ENCODE results near the gene CD2BP2. TPM values are rescaled to one million over a fixed set of nuclear protein-coding genes. Genes with fewer than 3 reads are reported as not detected.
A peak's percentile ranks its signal among the peaks of the same experiment; 100 is the strongest.
"Not testable (repeated sequence)": the region's sequence is repeated elsewhere in the genome, so short reads cannot be mapped to it uniquely, and the experiment has no call there.

CD2BP2 gene
- total and polyA plus RNA-seq, 2 experiments from 2014 or later = 47.2 to 63.1 TPM

- no peak for TF ChIP-seq CTCF (IDR thresholded peaks at IDR 0.05; ENCODE audit: low read depth, low read length)
- peak in 1 of 2 donors; percentile 41 for DNase-seq (ENCODE audit: low read depth in 1 of 2, low spot score in 1 of 2)
- Histone ChIP-seq H3K4me3 (peak overlapping the region; percentile 78), H3K4me1 (ENCODE audit: low read depth) (no peaks in the 10 kb centered on the region), H3K9me3 (ENCODE audit: low read depth) (no peaks in the 10 kb centered on the region), H3K27ac (peak overlapping the region; percentile 88), H3K36me3 (no peaks in the 10 kb centered on the region), H3K27me3 (no peaks in the 10 kb centered on the region)
These were observed 19.3 kb downstream of the CD2BP2 start for GRCh38 chr16:30335598-30336474.

GRCh38 chr16:30335028-30335597, 20.0 kb downstream of the CD2BP2 start:
- not testable (repeated sequence) for H3K9me3 ChIP-seq (ENCODE audit: low read depth); H3K27me3 ChIP-seq; H3K4me1 ChIP-seq (ENCODE audit: low read depth); H3K36me3 ChIP-seq
- Histone ChIP-seq H3K27ac (peak overlapping the region; percentile 88), H3K4me3 (peak overlapping the region; percentile 78)
- peak; percentile 83 to 88 for DNase-seq (ENCODE audit: low read depth in 1 of 2, low spot score in 1 of 2)

GRCh38 chr16:30334473-30334989, 20.6 kb downstream of the CD2BP2 start:
- H3K36me3 ChIP-seq; H3K27me3 ChIP-seq; H3K9me3 ChIP-seq (ENCODE audit: low read depth); H3K4me1 ChIP-seq (ENCODE audit: low read depth): not testable (repeated sequence)
- Histone ChIP-seq H3K4me3 (peak overlapping the region; percentile 78), H3K27ac (peak overlapping the region; percentile 88)
- DNase-seq (ENCODE audit: low read depth in 1 of 2, low spot score in 1 of 2) = peak; percentile 85 to 86

- not testable (repeated sequence) for H3K27me3 ChIP-seq; H3K36me3 ChIP-seq; H3K27ac ChIP-seq; H3K4me3 ChIP-seq; H3K4me1 ChIP-seq (ENCODE audit: low read depth); DNase-seq (ENCODE audit: low read depth in 1 of 2, low spot score in 1 of 2); H3K9me3 ChIP-seq (ENCODE audit: low read depth)
These were observed 30.9 kb downstream of the CD2BP2 start for GRCh38 chr16:30324220-30324619.

- H3K36me3 ChIP-seq; H3K27ac ChIP-seq; DNase-seq (ENCODE audit: low read depth in 1 of 2, low spot score in 1 of 2); H3K4me1 ChIP-seq (ENCODE audit: low read depth); H3K9me3 ChIP-seq (ENCODE audit: low read depth); H3K4me3 ChIP-seq; H3K27me3 ChIP-seq: not testable (repeated sequence)
These were observed 36.5 kb downstream of the CD2BP2 start for GRCh38 chr16:30318647-30319046.

- H3K36me3 ChIP-seq; H3K9me3 ChIP-seq (ENCODE audit: low read depth); H3K27me3 ChIP-seq; H3K4me1 ChIP-seq (ENCODE audit: low read depth); H3K27ac ChIP-seq; H3K4me3 ChIP-seq; DNase-seq (ENCODE audit: low read depth in 1 of 2, low spot score in 1 of 2): not testable (repeated sequence)
These were observed 44.2 kb downstream of the CD2BP2 start for GRCh38 chr16:30310937-30311336.

GRCh38 chr16:30309255-30309654, 45.9 kb downstream of the CD2BP2 start:
- not testable (repeated sequence) for H3K4me3 ChIP-seq; H3K27me3 ChIP-seq; H3K9me3 ChIP-seq (ENCODE audit: low read depth); H3K36me3 ChIP-seq; H3K4me1 ChIP-seq (ENCODE audit: low read depth); DNase-seq (ENCODE audit: low read depth in 1 of 2, low spot score in 1 of 2); H3K27ac ChIP-seq

Other genes with a start within 250 kb of the CD2BP2 start
- 1.7 and 2.0 TPM in 2 replicates for gene GDPD3, start 241.8 kb downstream of the CD2BP2 start, total RNA-seq
- 0.72 and 0.96 TPM in 2 replicates for gene GDPD3, start 241.8 kb downstream of the CD2BP2 start, polyA plus RNA-seq
- gene MAPK3, start 232.1 kb downstream of the CD2BP2 start, total RNA-seq = 57.2 and 70.2 TPM in 2 replicates
- gene MAPK3, start 232.1 kb downstream of the CD2BP2 start, polyA plus RNA-seq = 29.7 and 35.9 TPM in 2 replicates
- 0.92 and 3.2 TPM in 2 replicates for gene CORO1A, start 171.7 kb downstream of the CD2BP2 start, total RNA-seq
- gene CORO1A, start 171.7 kb downstream of the CD2BP2 start, polyA plus RNA-seq = 2.0 and 3.4 TPM in 2 replicates
- gene BOLA2B, start 161.6 kb downstream of the CD2BP2 start, total RNA-seq = 254 and 290 TPM in 2 replicates
- 89.4 and 146 TPM in 2 replicates for gene BOLA2B, start 161.6 kb downstream of the CD2BP2 start, polyA plus RNA-seq
- 61.6 and 76.1 TPM in 2 replicates for gene SLX1A, start 161.4 kb downstream of the CD2BP2 start, total RNA-seq
- 67.3 and 85.1 TPM in 2 replicates for gene SLX1A, start 161.4 kb downstream of the CD2BP2 start, polyA plus RNA-seq
- 3.7 and 4.2 TPM in 2 replicates for gene SULT1A3, start 156.1 kb downstream of the CD2BP2 start, total RNA-seq
- gene SULT1A3, start 156.1 kb downstream of the CD2BP2 start, polyA plus RNA-seq = 7.7 and 17.1 TPM in 2 replicates
- 0.07 and 3.2 TPM in 2 replicates for gene NPIPB13, start 106.8 kb downstream of the CD2BP2 start, total RNA-seq
- gene NPIPB13, start 106.8 kb downstream of the CD2BP2 start, polyA plus RNA-seq = 4.1 and 5.3 TPM in 2 replicates
- 50.7 and 58.4 TPM in 2 replicates for gene TBC1D10B, start 15.2 kb upstream of the CD2BP2 start, total RNA-seq
- 39.9 and 51.3 TPM in 2 replicates for gene TBC1D10B, start 15.2 kb upstream of the CD2BP2 start, polyA plus RNA-seq
- 1.5 TPM in 1 of 2 replicates, not detected in the other for gene MYL11, start 19.5 kb upstream of the CD2BP2 start, total RNA-seq
- gene MYL11, start 19.5 kb upstream of the CD2BP2 start, polyA plus RNA-seq = 0.69 and 5.5 TPM in 2 replicates
- 0.92 and 0.95 TPM in 2 replicates for gene SEPTIN1, start 27.3 kb upstream of the CD2BP2 start, total RNA-seq
- 8.7 and 11.9 TPM in 2 replicates for gene SEPTIN1, start 27.3 kb upstream of the CD2BP2 start, polyA plus RNA-seq
- gene ZNF48, start 40.1 kb upstream of the CD2BP2 start, total RNA-seq = 29.5 and 32.3 TPM in 2 replicates
- 12.5 and 20.8 TPM in 2 replicates for gene ZNF48, start 40.1 kb upstream of the CD2BP2 start, polyA plus RNA-seq
- gene ZNF771, start 52.3 kb upstream of the CD2BP2 start, total RNA-seq = 29.1 and 31.5 TPM in 2 replicates
- 26.5 and 36.1 TPM in 2 replicates for gene ZNF771, start 52.3 kb upstream of the CD2BP2 start, polyA plus RNA-seq
- 43.0 and 46.3 TPM in 2 replicates for gene DCTPP1, start 74.7 kb upstream of the CD2BP2 start, total RNA-seq
- gene DCTPP1, start 74.7 kb upstream of the CD2BP2 start, polyA plus RNA-seq = 77.0 and 85.2 TPM in 2 replicates
- 14.0 and 19.6 TPM in 2 replicates for gene SEPHS2, start 90.6 kb upstream of the CD2BP2 start, total RNA-seq
- gene SEPHS2, start 90.6 kb upstream of the CD2BP2 start, polyA plus RNA-seq = 51.9 and 55.3 TPM in 2 replicates
- not detected in 2 replicates for gene ITGAL, start 117.4 kb upstream of the CD2BP2 start, total RNA-seq
- 0.46 TPM in 1 of 2 replicates, not detected in the other for gene ITGAL, start 117.4 kb upstream of the CD2BP2 start, polyA plus RNA-seq
- gene ZNF768, start 171.3 kb upstream of the CD2BP2 start, total RNA-seq = 73.1 and 79.1 TPM in 2 replicates
- gene ZNF768, start 171.3 kb upstream of the CD2BP2 start, polyA plus RNA-seq = 19.4 and 31.0 TPM in 2 replicates
- 16.2 and 17.7 TPM in 2 replicates for gene ZNF747, start 179.6 kb upstream of the CD2BP2 start, total RNA-seq
- gene ZNF747, start 179.6 kb upstream of the CD2BP2 start, polyA plus RNA-seq = 12.7 and 17.5 TPM in 2 replicates
- gene ZNF764, start 203.1 kb upstream of the CD2BP2 start, total RNA-seq = 25.3 and 34.7 TPM in 2 replicates
- gene ZNF764, start 203.1 kb upstream of the CD2BP2 start, polyA plus RNA-seq = 12.0 and 17.9 TPM in 2 replicates
- gene ZNF688, start 216.4 kb upstream of the CD2BP2 start, total RNA-seq = 18.3 and 22.0 TPM in 2 replicates
- gene ZNF688, start 216.4 kb upstream of the CD2BP2 start, polyA plus RNA-seq = 12.4 and 25.0 TPM in 2 replicates
- 19.3 and 25.5 TPM in 2 replicates for gene ZNF785, start 230.4 kb upstream of the CD2BP2 start, total RNA-seq
- gene ZNF785, start 230.4 kb upstream of the CD2BP2 start, polyA plus RNA-seq = 12.0 and 12.9 TPM in 2 replicates

Data from cardiac muscle cell (in vitro differentiated cells and primary cell).